ENCODE results near the gene FOSB. TPM values are rescaled to one million over a fixed set of nuclear protein-coding genes. Genes with fewer than 3 reads are reported as not detected.
A peak's percentile ranks its signal among the peaks of the same experiment; 100 is the strongest.
"Not testable (repeated sequence)": the region's sequence is repeated elsewhere in the genome, so short reads cannot be mapped to it uniquely, and the experiment has no call there.

Gene FOSB
- total RNA-seq, 1 donor, result 0.81 TPM

GRCh38 chr19:45421947-45422498, 45.8 kb upstream of the FOSB start:
- DNase-seq (ENCODE audit: low read depth), result no peak
- no peak overlapping the region for H3K4me3 ChIP-seq (ENCODE audit: low read depth, low read length)
- no peak for TF ChIP-seq CTCF (IDR thresholded peaks at IDR 0.05; ENCODE audit: insufficient read depth, low read length)

GRCh38 chr19:45423033-45423588, 44.7 kb upstream of the FOSB start:
- DNase-seq (ENCODE audit: low read depth), result no peak
- H3K4me3 ChIP-seq (ENCODE audit: low read depth, low read length), result peak overlapping the region; percentile 80
- TF ChIP-seq CTCF (IDR thresholded peaks at IDR 0.05; ENCODE audit: insufficient read depth, low read length), result no peak

GRCh38 chr19:45423589-45424190, 44.1 kb upstream of the FOSB start, which contains the start of gene ERCC1:
ERCC1 (minus strand) TSS chr19:45423917; CDS start chr19:45423374, 543 bp downstream.
- peak within 1 kb of the TSS; percentile 80 for H3K4me3 ChIP-seq (ENCODE audit: low read depth, low read length)
- peak; percentile 93 for DNase-seq (ENCODE audit: low read depth)
- TF ChIP-seq CTCF (IDR thresholded peaks at IDR 0.05; ENCODE audit: insufficient read depth, low read length), result no peak

- peak; percentile 89 for DNase-seq (ENCODE audit: low read depth)
Measured at GRCh38 chr19:45424191-45425058, 43.4 kb upstream of the FOSB start.

GRCh38 chr19:45428384-45429231, 39.2 kb upstream of the FOSB start:
- peak overlapping the region; percentile 62 for H3K4me3 ChIP-seq (ENCODE audit: low read depth, low read length)
- no peak for DNase-seq (ENCODE audit: low read depth)
- TF ChIP-seq CTCF (IDR thresholded peaks at IDR 0.05; ENCODE audit: insufficient read depth, low read length), result peak; percentile 42

More at GRCh38 chr19:45424191-45425058, 43.4 kb upstream of the FOSB start:
- TF ChIP-seq CTCF (IDR thresholded peaks at IDR 0.05; ENCODE audit: insufficient read depth, low read length), result no peak
- H3K4me3 ChIP-seq (ENCODE audit: low read depth, low read length), result peak overlapping the region; percentile 80

- not testable (repeated sequence) for H3K4me3 ChIP-seq (ENCODE audit: low read depth, low read length); DNase-seq (ENCODE audit: low read depth)
Measured at GRCh38 chr19:45429896-45430295, 37.9 kb upstream of the FOSB start.

- not testable (repeated sequence) for H3K4me3 ChIP-seq (ENCODE audit: low read depth, low read length)
- peak; percentile 75 for DNase-seq (ENCODE audit: low read depth)
Measured at GRCh38 chr19:45431008-45431407, 36.8 kb upstream of the FOSB start.

GRCh38 chr19:45432543-45432942, 35.3 kb upstream of the FOSB start:
- H3K4me3 ChIP-seq (ENCODE audit: low read depth, low read length); DNase-seq (ENCODE audit: low read depth): not testable (repeated sequence)
